ENCODE data around the gene RUNX2.

The RUNX2 gene

DNA sequence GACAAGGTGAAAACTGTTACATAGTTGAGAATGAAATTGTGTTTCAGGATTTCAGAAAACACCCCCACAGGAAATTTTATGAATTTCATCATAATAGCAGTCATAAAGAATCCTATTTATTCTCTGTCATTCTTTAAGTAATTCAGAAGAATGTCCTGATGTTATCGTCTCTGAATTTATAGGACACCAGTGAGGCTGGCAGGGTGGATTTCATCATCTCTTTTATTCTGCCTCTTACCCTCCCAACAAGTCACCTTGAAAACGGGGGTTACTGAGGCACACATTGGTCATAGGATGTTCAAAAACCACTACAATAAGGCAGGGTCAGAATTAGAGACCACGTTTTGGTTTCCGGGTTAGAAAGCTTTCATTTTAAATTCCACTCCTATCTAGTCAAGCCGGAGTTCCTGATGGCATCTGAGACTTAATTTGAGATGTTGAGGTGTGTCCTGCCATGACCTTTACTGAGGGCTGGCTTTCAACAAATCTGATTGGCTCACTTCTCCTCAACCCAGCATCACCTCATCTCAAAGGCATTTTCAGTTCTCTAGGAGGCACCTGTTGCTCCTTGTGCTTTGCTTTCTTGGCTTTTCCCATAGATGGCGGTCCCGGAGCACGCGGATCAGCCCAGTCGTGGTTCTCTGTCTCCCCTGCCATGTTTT lies 280.3 kb downstream of the RUNX2 start:
- no peak for DNase-seq (ENCODE audit: low spot score)
- TF ChIP-seq, protein P1, sequence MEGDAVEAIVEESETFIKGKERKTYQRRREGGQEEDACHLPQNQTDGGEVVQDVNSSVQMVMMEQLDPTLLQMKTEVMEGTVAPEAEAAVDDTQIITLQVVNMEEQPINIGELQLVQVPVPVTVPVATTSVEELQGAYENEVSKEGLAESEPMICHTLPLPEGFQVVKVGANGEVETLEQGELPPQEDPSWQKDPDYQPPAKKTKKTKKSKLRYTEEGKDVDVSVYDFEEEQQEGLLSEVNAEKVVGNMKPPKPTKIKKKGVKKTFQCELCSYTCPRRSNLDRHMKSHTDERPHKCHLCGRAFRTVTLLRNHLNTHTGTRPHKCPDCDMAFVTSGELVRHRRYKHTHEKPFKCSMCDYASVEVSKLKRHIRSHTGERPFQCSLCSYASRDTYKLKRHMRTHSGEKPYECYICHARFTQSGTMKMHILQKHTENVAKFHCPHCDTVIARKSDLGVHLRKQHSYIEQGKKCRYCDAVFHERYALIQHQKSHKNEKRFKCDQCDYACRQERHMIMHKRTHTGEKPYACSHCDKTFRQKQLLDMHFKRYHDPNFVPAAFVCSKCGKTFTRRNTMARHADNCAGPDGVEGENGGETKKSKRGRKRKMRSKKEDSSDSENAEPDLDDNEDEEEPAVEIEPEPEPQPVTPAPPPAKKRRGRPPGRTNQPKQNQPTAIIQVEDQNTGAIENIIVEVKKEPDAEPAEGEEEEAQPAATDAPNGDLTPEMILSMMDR (IDR thresholded peaks at IDR 0.05; ENCODE audit: extremely low read depth, missing control alignments): no peak

DNA sequence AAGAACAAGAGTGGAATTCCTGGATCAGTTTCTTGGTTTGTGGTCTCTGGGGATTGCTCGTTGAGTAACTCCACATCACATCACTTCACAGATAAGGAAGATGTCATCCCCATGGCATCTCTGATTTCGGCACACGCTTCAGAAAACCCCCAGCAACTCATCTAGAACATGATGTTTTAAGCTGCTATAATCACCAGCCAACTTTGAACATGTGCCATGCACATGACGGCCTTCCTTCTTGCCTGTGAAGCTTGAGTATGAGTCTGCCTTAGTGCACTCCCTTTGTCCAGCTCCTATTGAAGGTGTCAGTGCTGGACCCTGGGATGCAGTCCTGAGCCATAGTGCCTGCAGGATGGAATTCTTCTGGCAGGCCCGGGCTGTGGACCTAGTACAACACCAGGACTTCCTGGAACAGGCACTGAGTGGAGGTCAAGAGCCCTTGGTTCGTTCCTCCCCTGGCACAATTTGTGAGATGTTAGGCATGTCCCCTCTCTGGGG lies 281.1 kb downstream of the RUNX2 start:
- no peak for DNase-seq (ENCODE audit: low spot score)
- TF ChIP-seq, protein P1 (IDR thresholded peaks at IDR 0.05; ENCODE audit: extremely low read depth, missing control alignments): no peak

DNA sequence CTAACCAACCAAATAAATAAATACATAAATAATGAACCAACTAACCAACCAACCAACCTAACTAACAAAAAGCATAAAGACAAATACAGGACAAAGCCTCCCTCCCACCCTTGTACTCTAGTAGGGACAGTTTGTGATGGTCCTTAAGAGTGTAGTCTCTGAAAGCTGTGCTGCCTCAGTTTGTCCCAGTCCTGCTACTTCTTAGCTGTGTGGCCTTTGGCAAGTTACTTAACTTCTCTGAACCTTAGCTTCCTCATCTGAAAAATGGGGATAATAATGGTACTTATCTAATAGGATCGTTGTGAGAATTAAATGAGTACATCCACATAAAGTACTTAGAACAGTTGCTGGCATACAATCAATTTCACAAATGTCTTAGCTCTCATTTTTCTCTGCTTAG lies 282.2 kb downstream of the RUNX2 start:
- TF ChIP-seq, protein P1 (IDR thresholded peaks at IDR 0.05; ENCODE audit: extremely low read depth, missing control alignments): no peak
- no peak for DNase-seq (ENCODE audit: low spot score)

DNA sequence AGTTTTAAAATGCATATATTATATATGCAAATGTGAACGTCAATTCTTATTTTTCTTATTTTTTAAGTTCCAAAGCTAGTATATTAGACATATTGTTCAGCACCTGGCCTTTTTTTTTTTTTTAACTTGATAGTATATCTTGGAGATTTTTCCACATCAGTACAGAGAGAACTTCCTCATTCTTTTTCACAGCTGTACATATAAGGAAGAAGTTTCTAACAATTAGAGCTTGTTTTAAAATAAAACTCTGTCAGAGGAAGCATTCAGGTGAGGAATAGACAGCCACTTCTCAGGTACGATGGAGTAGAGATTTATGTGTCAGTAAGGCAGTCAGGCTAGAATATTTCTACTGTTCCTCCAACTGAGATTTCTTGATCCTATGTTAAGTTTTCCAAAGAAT lies 282.7 kb downstream of the RUNX2 start:
- DNase-seq (ENCODE audit: low spot score): no peak
- TF ChIP-seq, protein P1 (IDR thresholded peaks at IDR 0.05; ENCODE audit: extremely low read depth, missing control alignments): no peak

DNA sequence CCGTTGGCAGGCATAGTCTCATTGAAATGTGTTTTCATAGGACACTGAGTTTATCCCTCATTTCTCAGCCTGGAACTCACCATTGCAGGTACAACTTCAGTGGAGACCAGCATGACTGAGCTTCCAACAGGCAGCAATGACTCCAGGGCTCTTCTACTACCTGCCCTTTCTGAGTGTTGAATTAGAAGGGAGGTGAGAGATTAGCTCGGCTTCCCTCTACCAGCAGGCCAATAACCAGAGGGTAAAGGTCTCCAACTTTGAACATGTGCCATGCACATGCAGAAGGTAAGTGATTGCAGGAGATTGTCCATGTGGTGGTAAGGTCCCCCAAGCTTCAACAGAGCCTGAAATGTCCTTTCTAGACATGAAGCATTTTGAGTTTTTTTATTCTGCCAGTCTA lies 283.4 kb downstream of the RUNX2 start:
- no peak for DNase-seq (ENCODE audit: low spot score)
- TF ChIP-seq, protein P1 (IDR thresholded peaks at IDR 0.05; ENCODE audit: extremely low read depth, missing control alignments): no peak

DNA sequence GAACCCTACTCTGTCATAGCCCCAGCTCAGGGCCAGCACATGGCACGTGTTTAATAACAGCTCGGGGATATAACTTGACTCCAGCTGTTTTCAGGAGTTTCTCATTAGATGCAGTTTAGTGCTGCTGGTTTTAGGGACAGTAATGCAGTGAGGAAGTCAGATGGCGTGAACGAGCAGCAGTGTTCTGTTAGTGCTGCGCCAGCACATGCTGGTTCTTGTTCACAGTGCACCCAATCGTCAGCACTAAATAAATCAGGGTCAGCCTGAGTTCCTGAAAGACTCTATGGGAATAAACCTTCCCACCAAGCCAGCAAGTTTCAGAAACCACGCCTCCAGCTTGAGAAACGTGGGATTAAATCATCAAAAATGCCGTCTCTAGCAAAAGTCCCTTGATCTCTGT lies 285.5 kb downstream of the RUNX2 start:
- DNase-seq (ENCODE audit: low spot score): no peak
- TF ChIP-seq, protein P1 (IDR thresholded peaks at IDR 0.05; ENCODE audit: extremely low read depth, missing control alignments): no peak

DNA sequence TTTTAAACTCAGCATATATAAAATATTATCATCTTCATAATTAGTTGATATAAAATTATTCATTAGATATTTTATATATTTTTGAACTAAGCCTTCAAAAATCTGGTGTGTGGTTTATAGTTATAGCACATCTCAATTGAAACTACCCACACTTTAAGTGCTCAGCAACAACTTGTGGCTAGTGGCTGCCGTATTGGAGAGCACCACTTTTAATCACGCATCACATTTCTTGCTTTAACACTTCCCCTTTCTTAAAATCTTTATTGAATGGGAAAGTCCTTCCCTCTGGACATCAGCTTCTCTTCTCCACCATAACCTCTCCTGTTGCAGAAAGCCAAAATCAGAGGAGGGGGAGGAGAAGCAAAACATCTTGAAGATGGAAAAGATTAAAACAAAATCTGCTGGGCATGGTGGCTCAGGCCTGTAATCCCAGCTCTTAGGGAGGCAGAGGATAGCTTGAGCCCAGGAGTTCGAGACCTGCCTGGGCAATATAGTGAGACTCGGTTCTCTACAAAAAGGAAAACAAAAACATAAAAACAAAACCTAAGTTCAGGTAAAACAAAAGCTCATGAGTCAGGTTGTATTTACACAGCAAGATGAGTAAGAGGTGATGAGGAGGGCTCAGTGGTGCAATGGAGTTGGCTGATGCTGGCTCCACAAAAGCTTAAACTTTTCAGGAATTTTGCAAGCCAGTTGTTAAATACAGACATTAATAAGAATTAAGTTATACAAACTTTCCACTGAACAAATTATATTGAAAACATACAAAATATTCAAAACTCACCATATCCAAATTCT lies 286.6 kb downstream of the RUNX2 start:
- TF ChIP-seq, protein P1 (IDR thresholded peaks at IDR 0.05; ENCODE audit: extremely low read depth, missing control alignments): no peak
- no peak for DNase-seq (ENCODE audit: low spot score)
